Activated CD4-positive, CD25-positive, alpha-beta regulatory T cell (primary cell): ENCODE data around the gene GRIK2.

Experiments used
- DNase-seq, 4 experiments: peaks; one replicate each; lab custom pipeline; 2025; lab: John Stamatoyannopoulos, UW

The GRIK2 gene

DNA sequence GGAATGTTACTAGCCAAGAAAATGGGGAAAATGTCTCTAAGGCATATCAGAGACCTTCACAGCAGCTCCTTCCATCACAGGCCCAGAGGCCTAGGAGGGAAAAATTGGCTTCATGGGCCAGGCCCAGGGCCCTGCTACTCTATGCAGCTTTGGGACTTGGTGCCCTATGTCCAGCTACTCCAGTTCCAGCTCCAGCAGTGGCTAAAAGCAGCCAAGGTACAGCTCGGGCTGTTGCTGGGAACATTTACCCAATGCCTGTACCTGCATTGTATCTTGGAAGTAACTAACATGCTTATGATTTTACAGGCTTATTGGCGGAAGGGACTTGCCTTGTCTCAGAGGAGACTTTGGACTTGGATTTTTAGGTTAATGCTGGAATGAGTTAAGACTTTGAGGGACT lies 390.6 kb downstream of the GRIK2 start:
- no peak for DNase-seq

DNA sequence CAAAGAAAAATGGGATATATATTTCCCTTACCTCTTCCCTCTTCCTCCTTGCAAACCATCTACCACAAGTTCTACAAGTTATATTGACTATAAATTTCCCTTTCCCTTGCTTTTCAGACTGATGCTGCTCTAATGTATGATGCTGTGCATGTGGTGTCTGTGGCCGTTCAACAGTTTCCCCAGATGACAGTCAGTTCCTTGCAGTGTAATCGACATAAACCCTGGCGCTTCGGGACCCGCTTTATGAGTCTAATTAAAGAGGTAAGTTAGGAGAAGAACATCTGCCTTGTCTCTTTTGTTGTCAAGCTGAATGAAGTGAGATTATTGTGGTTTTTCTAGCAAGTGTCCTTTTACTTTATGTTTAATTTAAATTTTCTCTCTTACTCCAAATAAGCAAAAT lies 406.0 kb downstream of the GRIK2 start:
- no peak for DNase-seq

DNA sequence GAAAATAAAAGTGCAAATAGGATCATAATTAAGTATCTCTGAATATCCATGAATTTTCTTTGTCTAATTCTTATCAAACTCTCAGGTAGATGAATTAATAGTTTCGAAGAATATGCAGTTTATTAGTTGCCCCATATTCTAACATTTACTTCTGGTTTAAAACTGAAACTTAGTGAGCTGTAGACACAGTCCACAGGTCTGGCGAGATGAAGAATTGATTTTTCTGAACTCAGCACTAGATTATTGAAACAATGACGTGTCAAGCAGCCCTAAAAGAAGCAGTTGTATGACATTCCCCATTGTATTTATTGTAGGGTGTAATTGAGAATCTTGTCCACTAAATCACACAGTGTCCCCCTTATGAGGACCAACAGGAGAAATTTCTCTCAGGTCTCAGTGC lies 407.1 kb downstream of the GRIK2 start:
- no peak for DNase-seq

DNA sequence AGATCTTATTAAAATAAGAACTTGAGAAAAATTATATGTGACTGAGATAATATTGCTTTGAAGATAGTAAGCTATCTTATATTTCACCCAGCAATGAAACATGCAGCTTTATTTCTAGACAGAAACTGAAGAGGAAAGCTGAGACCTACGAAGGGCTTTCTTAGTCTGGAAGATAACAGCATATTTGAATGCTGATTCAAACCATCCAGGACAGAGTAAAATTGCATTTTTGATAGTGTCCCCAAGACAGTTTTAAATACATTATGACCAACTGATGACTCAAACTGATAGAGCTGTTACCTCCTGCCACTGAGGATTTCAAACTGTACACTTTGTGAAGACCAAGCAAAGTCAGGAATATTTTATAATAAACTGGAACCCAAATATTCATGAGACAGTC lies 409.6 kb downstream of the GRIK2 start:
- no peak for DNase-seq

DNA sequence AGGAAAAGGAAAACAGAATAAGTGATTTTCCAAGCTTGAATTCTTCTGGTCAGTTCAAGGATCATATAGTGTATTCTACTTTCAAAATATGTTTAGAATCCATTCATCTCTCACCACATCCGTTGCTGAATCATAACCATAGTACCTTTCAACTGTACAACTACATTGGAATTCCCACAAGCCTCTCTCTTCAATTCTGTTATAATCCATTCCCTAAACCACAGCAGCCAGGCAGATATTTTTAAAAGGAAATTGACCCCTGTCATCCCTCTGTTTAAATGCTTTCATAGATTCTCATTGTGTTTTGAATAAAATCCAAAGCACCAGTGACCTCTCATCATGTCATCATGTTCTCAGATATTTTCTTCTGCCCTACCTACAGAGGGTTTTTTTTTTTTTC lies 412.7 kb downstream of the GRIK2 start:
- DNase-seq = no peak

DNA sequence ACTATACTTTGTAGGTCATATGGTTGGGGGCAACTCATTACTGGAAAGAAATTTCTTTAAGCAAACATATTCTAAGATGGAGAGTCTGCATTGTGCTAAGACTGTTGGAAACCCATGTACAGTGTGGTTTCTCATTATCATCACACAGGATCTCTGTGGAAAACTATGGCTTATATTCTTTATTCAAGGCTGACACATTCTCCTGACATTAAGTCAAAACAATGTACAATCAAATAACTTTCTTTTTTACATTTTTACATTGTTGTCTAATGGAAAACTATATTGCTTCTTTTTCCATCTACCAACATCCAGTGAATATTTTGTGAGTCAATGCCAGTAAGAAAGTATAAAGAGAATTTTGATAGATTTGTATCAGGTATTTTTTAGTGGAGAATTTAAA lies 417.6 kb downstream of the GRIK2 start:
- DNase-seq = no peak

DNA sequence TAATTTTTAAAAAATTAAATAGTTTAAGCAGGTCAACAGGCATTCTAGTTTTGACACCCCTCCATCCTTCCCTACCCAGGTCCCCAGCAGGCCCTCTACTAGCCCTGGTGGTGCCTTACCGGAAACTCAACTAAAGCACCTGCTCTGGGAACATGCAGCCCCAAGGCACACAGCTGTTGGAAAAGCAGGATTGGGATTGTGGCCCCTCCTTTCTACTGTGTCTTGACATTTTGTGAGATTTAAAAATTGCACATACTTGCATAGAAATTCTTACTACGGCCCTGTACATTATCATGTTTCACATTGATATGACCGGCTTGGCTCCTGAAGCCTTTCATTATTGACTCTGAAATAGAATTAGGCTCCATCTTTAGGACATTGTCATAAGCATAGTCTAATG lies 423.2 kb downstream of the GRIK2 start:
- no peak for DNase-seq

DNA sequence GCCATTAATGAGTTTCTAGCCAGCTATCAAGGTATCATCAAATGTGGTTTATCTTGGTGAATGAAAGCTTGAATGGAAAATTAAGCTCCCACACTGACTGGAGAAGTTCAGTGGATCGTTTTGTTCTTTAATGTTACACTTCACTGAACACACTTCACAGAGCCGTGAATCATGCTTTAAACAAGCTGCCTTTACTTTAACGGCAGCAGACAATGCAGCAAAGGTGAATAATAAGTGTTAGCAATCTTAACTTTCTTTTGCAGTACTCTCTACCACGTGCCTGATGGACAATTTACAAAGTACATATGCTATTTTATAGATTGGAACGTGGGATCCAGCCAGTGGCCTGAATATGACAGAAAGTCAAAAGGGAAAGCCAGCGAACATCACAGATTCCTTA lies 424.5 kb downstream of the GRIK2 start:
- no peak for DNase-seq

DNA sequence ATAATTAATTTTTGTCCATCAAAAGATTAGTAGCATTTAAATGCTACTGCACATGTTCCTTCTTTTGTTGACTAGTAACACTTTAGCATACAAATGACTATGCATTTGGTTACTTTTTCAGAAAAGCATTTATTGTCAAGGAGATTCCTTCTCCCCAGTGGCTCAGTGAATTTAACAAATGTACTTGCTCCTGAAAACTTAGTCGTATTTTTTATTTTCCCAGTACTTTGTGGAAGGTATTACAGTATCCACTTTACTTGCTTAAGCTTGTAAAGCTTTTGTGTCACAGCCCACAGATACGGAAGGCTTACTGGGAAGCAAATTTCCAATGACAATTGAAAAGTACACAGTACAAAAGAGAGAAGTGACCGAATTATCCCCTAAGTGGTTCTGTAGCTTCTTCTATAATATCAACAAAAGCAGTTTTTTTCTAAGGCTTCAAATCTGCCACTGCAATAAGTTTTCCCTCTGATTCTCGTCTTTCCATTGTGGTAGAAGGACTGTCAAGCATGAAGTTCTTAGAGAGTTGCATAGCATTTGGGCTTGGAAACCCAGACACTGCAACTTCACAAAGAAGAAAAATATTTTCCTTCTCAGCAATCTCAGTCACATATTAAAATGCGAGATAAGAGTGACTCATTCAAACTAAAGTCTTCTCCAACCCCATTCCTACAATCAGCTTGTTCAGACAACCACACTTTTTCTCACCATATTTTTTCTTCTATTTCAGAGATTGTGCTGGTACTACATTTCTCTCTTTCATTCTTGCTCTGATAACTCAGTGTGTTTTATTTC lies 431.2 kb downstream of the GRIK2 start:
- DNase-seq = no peak

DNA sequence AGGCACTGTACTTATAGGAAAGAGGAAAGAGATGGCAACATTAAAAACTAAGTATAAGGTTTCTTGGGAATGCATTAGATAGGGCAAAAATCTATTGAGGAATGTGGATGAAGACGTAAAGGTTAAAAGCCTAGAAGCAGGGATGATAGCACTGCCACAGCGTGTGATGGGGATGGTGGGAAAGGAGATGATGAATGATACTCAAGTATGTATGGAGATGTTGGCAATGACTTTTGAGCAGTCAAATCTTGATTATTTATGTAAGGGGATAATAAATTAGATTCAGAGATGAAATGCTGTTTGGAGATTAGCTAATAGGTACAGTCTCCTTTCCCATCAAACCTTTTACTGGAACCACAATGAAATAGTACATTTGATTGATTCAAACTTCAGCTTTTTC lies 432.8 kb downstream of the GRIK2 start:
- no peak for DNase-seq

DNA sequence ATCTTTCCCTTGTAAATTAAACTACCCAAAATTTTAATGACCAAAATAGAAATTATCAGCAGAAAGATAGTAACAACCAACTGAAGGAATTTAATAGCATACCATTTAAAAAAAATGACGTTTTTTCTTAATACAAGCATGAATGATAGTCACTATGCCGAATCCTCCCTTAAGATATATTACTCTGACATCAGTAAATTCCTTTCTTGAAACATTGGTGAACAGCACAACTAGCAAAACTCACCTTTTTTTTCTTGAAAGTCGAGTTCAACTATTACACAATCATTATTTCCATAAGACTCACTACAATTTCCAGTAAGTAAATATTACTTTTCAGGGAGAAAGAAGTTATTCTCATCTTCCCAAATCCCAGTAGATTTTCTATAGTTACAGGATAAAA lies 433.2 kb downstream of the GRIK2 start:
- no peak for DNase-seq

DNA sequence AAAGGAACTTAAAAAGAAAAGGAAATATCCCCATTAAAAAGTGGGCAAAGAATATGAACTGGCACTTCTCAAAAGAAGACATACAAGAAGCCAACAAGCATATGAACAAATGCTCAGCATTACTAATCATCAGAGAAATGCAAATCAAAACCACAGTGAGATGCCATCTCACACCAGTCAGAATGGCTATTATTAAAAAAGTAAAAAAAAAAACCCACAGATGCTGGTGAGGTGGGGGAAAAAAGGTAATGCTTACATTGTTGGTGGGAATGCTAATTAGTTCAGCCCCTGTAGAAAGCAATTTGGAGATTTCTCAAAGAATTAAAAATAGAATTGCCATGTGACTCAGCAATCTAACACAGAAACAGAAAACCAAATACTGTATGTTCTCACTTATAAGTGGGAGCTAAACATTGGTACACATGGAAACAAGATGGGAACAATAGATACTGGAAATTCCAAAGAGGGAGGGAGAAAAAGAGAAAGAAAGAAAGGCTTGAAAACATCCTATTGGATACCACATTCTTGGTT lies 437.1 kb downstream of the GRIK2 start:
- no peak for DNase-seq

DNA sequence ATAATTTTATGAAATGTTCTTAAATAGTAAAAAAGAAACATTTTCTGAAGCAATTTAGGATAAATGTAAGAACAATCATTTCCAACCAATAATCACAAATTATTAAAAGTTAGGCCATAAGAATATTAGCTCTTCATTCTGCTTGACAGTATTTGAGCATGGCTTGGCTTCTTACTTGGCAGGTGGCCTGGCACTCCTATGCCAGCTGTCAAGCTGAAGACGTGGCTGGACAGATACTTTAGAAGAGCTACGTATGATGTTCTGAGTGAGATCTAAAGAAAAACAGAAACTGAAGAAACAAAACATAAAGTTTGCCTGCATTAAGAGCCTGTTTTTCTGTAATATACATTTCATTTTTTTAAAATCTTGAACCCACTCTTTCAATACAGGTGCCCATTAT lies 438.9 kb downstream of the GRIK2 start:
- DNase-seq = no peak

DNA sequence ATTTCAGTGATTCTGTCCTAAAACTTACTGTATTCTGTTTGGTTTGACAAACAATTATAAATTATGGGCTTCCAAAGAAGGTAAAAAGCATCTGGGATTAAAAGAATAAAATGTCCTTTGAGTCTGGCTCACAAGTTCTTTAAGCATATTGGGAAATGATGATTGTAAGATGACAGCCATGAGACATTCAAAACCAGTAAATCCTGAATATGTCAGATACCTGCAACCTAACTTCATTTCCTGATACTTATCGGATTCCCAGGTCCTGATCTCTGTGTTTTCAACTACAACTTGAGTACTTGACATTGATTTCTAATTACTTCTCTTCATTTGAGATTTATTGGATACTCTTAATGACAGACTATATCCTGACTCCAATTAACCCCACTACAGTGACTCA lies 446.6 kb downstream of the GRIK2 start:
- DNase-seq = no peak

DNA sequence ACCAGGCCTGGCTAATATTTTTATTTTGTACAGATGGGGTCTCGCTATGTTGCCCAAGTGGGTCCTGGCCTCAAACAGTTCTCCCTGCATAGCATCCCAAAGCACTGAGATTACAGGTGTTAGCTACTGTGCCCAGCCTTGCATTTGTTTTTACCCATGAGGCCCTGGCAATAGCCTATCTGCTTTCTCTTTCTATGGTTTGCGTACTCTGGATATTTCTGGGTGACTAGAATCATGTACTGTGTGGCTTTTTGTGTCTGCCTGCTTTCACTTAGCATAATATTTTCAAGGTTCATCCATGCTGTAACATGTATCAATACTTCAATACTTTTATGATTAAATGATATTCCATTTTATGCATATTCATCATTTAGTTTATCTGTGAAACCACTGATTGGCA lies 451.7 kb downstream of the GRIK2 start:
- DNase-seq = no peak

DNA sequence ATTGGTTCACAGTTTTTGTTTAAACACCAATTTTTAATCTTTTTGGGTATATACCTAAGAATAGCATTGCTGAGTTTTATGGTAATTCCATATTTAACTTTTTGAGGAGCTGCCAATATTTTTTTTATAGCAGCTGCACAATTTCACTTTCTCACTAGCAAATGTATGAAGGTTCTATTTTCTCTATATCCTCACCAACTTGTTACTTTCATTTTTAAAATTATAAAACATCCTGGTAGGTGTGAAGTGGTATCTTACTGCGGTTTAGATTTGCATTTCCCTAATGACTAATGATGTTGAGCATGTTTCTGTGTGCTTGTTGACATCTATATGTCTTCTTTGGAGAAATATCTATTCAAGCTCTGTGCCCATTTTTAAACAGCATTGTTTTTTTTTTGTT lies 452.1 kb downstream of the GRIK2 start:
- DNase-seq = no peak

DNA sequence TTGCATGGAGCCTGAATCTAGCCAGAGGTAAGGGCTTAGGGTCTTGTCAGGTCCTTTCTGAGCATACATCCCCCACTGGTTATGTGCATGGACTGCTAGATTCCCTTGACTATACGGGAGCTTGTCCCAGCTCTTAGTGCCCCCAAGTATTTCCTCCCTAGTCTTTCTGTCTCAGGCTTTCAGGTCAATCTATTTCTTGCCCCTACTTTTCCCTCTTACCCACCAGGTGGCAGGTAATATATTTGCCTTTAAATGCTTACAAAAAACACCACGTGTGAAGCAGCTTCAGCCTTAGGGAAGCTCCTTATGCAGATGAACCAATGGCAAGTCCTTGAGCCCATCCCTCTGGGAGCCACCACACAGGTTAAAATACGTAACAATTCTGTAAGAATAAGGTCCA lies 454.2 kb downstream of the GRIK2 start:
- DNase-seq = no peak

DNA sequence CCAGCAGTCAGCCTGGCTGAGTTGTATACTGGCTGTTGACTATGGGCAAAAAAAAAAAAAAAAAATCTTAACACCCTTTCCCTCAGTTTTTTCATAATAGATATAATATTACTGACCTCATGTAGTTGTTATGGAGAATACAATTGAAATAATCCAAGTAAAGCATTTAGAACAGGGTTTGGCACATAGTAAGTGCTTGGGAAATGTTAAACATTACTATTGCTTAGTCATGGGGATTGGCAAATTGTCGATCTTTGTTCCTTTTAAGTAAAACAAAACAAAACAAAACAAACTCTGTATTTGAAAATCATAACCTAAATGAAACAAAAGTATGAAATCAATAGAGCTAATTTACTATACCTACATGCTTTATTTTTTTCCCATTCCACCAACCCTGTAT lies 458.4 kb downstream of the GRIK2 start:
- DNase-seq = no peak

DNA sequence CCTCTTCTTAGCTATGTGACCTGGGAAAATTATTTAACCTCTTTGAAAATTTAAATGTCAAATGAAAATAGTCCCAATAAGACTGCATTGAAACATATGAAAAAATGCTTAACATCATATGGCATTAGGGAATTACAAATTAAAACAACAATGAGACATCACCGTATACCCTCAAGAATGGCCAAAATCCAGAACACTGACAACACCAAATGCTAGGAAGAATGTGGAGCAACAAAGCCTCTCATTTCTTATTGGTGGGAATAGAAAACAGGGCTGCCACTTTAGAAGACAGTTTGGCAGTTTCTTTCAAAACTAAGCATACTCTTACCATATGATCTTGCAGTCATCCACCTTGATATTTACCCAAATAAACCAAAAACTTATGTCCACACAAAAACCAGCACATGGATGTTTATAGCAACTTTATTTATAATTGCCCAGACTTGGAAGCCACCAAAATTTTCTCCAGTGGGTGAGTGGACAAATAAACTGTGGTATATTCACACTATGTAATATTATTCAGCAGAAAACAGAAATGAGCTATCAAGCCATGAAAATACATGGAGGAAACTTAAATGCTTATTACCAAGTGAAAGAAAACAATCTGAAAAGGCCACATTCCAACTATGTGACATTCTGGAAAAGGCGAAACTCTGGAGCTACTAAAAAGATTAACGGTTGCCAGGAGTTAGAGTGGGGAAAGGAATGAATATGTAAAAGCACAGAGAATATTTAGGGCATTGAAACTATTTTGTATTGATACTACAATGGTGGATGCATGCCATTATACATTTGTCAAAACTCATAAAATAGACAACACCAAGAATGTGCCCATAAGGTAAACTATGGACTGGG lies 459.9 kb downstream of the GRIK2 start:
- no peak for DNase-seq

DNA sequence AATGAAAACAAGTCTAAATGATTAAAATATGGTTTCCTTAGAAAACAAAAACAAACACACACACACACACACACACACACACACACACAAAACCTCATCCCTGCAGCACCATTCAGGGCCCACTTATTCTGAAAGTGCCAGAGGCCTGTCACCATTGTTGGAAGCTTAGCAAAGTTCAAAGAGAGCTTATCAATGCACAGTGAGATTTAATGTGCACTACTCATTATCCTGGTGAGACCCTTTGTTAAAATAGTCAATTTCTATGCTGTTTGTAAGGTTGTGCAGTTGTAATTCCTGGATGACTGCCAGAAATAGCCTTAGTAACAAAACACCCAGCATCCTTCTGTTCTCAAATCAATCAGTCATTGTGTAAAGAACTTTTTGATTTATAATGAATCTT lies 482.9 kb downstream of the GRIK2 start:
- DNase-seq = no peak

DNA sequence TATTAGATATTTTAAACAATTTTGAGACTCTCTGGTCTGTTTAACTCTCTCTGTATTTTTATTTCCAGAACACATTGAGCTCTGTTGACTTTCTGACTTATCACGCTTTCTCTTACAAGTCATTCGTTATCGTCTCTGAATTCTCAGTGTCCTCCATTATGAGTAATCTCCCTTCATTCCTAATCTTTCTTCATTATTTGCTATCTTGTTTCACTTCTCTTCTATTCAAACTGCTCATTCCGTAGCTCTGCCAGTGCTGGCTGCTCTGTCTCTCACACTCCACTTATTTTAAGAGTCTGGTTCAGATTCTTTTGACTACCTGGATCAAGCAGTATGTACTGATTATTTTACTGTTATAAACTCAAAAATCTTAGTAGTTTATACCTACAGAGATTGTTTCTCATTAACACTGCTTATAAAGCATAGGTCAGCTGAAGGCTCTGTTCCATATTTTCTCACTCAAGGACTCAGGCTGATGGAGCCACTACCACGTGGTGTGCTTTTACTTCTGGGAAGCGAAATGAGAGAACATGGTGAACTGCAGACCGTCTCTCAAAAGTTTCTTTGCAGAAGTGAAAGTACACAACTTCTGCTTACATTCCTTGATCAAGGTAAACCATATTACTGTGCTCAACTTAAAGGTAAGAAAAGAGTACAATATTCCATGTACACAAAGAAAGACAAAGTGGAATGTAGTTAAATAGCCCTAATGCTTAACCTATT lies 485.2 kb downstream of the GRIK2 start:
- no peak for DNase-seq

DNA sequence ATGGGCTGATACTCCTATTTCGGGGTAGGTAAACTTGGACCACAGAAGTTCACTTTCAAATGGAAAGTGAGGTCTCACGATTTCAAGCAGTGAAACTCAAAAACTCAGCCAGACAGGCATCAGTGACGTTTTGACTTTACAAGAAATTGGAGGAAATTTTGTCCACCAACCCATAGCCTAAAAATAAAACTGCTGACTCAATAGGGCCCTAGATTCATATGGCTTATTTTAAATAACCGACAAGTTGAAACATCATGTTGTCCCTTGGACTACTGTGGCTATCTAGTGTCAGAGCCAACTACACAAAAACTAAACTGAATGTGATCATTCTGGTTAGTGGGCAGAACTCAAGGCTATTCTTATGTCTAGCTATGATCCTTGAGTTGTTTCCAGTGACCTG lies 486.3 kb downstream of the GRIK2 start:
- DNase-seq = no peak

DNA sequence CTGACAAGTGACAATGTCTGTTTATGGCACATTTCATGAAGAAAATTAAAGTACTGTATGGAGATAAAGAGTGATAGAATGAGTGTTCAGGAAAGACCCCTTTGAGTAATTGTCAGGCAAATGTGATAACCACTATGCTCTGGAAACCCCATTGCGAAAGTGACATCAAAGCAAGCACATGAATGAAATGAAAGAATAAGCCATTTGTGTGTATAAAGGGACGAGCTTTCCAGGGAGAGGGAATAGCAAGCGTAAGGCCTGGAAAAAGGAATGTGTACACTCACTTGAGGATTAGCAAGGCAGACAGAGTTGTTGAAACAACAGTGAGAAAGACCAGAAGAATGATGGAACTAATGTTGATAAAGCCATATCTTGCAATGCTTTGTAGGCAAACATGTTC lies 490.0 kb downstream of the GRIK2 start:
- no peak for DNase-seq
